Mucosa of stomach (tissue), 1 donor: ENCODE results near the gene NDUFC2.
"Not testable (repeated sequence)": the region's sequence is repeated elsewhere in the genome, so short reads cannot be mapped to it uniquely, and the experiment has no call there.

Experiments
- H3K27me3 ChIP-seq: one replicate; pipeline ENCODE4 v1.7.0; 2013; ENCODE audit warnings: mild to moderate bottlenecking, low read length; ENCODE audit not compliant: control insufficient read depth, insufficient read depth
- H3K36me3 ChIP-seq: one replicate; pipeline ENCODE4 v1.7.0; 2013; ENCODE audit warnings: low read length; ENCODE audit not compliant: control insufficient read depth, insufficient read depth
- H3K4me1 ChIP-seq: one replicate; pipeline ENCODE4 v1.7.0; 2013; ENCODE audit warnings: mild to moderate bottlenecking, low read length; ENCODE audit not compliant: control insufficient read depth, insufficient read depth
- H3K4me3 ChIP-seq: one replicate; pipeline ENCODE4 v1.7.0; 2013; ENCODE audit warnings: low read length
- H3K9ac ChIP-seq: one replicate; pipeline ENCODE4 v1.7.0; 2013; ENCODE audit warnings: mild to moderate bottlenecking, low read length, moderate library complexity
- H3K9me3 ChIP-seq: one replicate; pipeline ENCODE4 v1.7.0; 2013; ENCODE audit warnings: mild to moderate bottlenecking, low read length, moderate library complexity; ENCODE audit not compliant: control insufficient read depth
- donor health status: Pancreatic carcinoma.

The NDUFC2 gene

DNA sequence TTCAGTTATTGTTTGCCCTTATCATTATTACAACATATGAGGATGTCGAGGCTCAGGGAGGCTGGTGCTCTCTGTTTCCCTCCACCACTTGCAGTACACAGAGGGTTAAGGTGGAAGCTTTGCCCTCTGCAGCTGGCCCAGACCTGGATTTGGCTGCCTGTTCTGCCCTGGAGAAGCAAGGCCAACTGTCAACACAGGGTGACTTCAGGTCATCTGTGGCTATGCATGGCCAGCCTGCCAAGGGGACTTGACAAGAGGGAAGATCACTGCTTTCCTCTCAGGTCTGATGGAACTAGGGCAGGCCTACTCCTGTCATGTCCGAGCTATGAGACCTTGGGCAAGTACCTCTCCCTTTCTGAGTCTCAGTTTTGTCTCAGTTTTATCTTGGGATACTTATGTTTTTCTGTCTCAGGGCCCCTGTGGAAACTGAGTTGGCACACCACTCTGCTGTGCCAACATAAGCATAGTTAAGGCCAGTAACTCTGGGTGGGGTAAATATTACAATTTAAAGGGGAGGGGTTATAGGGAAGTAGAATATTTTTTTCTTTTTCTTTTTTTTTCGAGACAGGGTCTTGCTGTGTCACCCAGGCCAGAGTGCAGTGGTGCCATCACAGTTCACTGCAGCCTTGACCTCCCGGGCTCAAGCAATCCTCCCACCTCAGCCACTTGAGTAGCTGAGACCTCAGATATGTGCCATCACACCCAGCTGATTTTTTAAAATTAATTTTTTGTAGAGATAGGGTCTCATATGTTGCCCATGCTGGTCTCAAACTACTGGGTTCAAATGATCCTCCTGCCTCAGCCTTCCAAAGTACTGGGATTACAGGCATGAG is 18.4 kb downstream of the NDUFC2 start:
- H3K27me3 ChIP-seq = no peaks in the 10 kb centered on the region
- no peaks in the 10 kb centered on the region for H3K4me1 ChIP-seq
- no peak overlapping the region for H3K4me3 ChIP-seq
- no peak overlapping the region for H3K9ac ChIP-seq
- H3K36me3 ChIP-seq = no peaks in the 10 kb centered on the region
- H3K9me3 ChIP-seq = no peaks in the 10 kb centered on the region

DNA sequence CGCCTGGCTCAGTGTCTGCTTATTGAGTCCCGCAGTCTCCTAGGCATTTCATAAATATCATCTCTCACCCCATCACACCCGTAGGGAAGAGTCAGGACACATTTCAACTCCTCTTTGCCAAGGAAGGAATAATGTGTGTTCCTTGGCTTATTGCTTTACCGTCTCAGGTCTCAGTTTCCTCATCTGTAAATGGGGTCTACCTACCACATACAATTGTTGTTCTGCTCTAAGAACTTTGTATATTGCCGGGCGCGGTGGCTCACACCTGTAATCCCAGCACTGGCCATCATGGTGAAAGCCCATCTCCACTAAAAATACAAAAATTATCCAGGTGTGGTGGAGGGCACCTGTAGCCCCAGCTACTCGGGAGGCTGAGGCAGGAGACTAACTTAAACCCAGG is 19.1 kb downstream of the NDUFC2 start:
- Histone ChIP-seq H3K4me1 (no peaks in the 10 kb centered on the region), H3K9ac (no peak overlapping the region), H3K27me3 (no peaks in the 10 kb centered on the region), H3K9me3 (no peaks in the 10 kb centered on the region), H3K36me3 (no peaks in the 10 kb centered on the region), H3K4me3 (no peak overlapping the region)

GRCh38 chr11:78059749-78060328 is 19.8 kb downstream of the NDUFC2 start:
- not testable (repeated sequence) for H3K4me3 ChIP-seq, H3K9ac ChIP-seq, H3K36me3 ChIP-seq, H3K9me3 ChIP-seq, H3K27me3 ChIP-seq, H3K4me1 ChIP-seq

- no peak overlapping the region for H3K9ac ChIP-seq
- no peaks in the 10 kb centered on the region for H3K4me1 ChIP-seq
- H3K27me3 ChIP-seq = no peaks in the 10 kb centered on the region
- H3K4me3 ChIP-seq = no peak overlapping the region
- H3K9me3 ChIP-seq = no peaks in the 10 kb centered on the region
- H3K36me3 ChIP-seq = no peaks in the 10 kb centered on the region
Observed at GRCh38 chr11:78057462-78058055, 22.1 kb downstream of the NDUFC2 start.

DNA sequence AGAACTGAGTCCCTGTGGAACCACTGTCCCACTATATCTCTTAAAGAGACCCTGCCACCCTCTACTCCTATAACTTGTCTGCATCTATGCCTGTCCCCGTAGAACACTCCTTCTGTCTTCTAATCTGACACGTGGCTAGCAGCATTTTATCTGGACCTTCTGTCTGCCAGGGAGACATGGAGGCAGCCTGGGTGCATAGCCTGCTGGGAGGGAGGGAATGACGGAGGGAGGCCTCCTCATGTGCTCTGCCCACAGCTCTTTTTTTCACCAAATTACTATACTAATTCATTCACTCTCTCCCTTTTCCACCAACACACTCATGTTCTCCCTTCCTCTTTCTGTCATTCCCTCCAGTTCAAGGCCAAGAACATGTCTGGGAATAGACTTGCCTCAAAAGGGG is 23.6 kb downstream of the NDUFC2 start:
- no peaks in the 10 kb centered on the region for H3K27me3 ChIP-seq
- no peaks in the 10 kb centered on the region for H3K4me1 ChIP-seq
- H3K9ac ChIP-seq = no peak overlapping the region
- H3K9me3 ChIP-seq = no peaks in the 10 kb centered on the region
- H3K36me3 ChIP-seq = no peaks in the 10 kb centered on the region
- no peak overlapping the region for H3K4me3 ChIP-seq

DNA sequence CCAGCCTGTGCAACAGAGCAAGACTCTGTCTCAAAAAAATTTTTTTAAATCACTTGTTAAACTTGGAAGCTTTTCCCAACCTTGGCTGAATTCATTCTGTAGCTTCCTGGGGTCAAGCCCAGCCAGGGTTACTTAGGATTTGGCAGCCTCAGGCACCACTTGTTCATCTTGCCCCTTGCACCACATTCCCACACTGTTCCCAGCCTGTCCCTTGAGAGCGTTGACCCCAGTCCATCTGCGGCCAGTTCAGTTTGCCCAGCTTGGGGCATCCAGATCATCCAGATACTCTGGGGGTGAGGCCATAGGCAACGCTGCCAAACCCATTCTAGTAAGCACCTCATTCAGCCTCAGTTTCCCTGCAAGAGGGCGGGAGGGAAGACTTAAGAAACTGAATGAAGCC is 24.7 kb downstream of the NDUFC2 start:
- Histone ChIP-seq H3K9me3 (no peaks in the 10 kb centered on the region), H3K4me1 (no peaks in the 10 kb centered on the region), H3K9ac (no peak overlapping the region), H3K27me3 (no peaks in the 10 kb centered on the region), H3K4me3 (no peak overlapping the region), H3K36me3 (no peaks in the 10 kb centered on the region)

DNA sequence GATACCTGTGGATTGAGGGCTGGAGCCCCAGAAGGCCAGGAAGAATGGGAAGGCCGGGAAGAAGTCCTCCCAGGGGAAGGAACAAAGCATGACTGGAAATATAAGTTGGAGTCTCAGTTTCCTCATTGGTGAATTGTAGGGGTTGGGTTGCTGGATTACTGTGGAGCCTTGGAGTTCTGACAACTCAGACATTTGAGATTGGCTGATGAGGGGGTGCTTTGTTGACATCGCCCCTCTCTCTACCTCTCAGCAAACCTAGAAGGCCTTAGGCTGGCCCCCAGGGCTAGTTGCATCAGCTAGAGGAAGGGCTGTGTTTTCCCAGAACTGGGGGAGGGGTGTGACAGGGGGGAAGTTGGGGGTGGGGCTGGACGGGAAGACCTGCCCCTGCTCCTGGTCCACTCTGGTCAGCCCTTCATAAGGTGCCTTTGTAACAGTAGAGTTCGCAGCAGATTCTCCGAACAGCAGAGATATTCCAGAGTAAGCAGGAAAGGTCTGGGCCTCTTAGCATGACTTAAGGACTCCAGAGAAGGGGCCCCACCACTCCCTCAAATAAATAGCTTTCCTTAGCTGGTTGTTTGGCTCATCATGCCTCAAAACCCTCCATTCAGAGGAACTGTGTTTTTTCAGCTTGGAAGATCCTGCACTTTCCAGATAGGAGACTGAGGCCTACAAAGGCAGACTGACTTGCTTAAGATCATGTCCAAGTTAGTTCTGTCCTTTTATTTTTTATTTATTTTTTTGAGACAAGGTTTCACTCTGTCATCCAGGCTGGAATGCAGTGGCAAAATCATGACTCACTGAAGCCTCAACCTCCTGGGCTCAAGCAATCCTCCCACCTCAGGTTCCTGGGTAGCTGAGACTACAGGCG is 28.5 kb downstream of the NDUFC2 start:
- Histone ChIP-seq H3K4me1 (peaks cover 3% of the 10 kb centered on the region), H3K9me3 (no peaks in the 10 kb centered on the region), H3K9ac (no peak overlapping the region), H3K4me3 (no peak overlapping the region), H3K27me3 (no peaks in the 10 kb centered on the region), H3K36me3 (no peaks in the 10 kb centered on the region)

- no peak overlapping the region for H3K4me3 ChIP-seq
- H3K9ac ChIP-seq = no peak overlapping the region
- no peaks in the 10 kb centered on the region for H3K9me3 ChIP-seq
- no peaks in the 10 kb centered on the region for H3K27me3 ChIP-seq
- peaks cover 18% of the 10 kb centered on the region for H3K4me1 ChIP-seq
- H3K36me3 ChIP-seq = no peaks in the 10 kb centered on the region
Observed at GRCh38 chr11:78049348-78049747, 30.3 kb downstream of the NDUFC2 start.

GRCh38 chr11:78048561-78048960 is 31.1 kb downstream of the NDUFC2 start:
- no peaks in the 10 kb centered on the region for H3K36me3 ChIP-seq
- H3K27me3 ChIP-seq = no peaks in the 10 kb centered on the region
- no peaks in the 10 kb centered on the region for H3K9me3 ChIP-seq
- no peak overlapping the region for H3K4me3 ChIP-seq
- H3K9ac ChIP-seq = no peak overlapping the region
- peaks cover 26% of the 10 kb centered on the region for H3K4me1 ChIP-seq

GRCh38 chr11:78046486-78046854 is 33.2 kb downstream of the NDUFC2 start:
- no peaks in the 10 kb centered on the region for H3K9me3 ChIP-seq
- peaks cover 34% of the 10 kb centered on the region for H3K4me1 ChIP-seq
- H3K9ac ChIP-seq = peak overlapping the region; percentile 86
- no peaks in the 10 kb centered on the region for H3K27me3 ChIP-seq
- no peaks in the 10 kb centered on the region for H3K36me3 ChIP-seq
- peak overlapping the region; percentile 71 for H3K4me3 ChIP-seq

GRCh38 chr11:78045851-78046485 is 33.7 kb downstream of the NDUFC2 start:
- Histone ChIP-seq H3K9ac (peak overlapping the region; percentile 86), H3K9me3 (no peaks in the 10 kb centered on the region), H3K4me3 (peak overlapping the region; percentile 71), H3K4me1 (peaks cover 37% of the 10 kb centered on the region), H3K27me3 (no peaks in the 10 kb centered on the region), H3K36me3 (no peaks in the 10 kb centered on the region)
